A549 (cell line): ENCODE results near the gene NXPH2.

Experiments used
- CEBPB ChIP-seq, 2 experiments: fragments of >200 bp in 1 of 2; sonication (Bioruptor Twin) in 1 of 2; formaldehyde crosslinking in 1 of 2; IDR thresholded peaks; 2 replicates each; pipeline ENCODE4 v1.6.1; 2012 to 2016
- CHD2 ChIP-seq: fragments of 150-350 bp; IDR thresholded peaks from 2 replicates; pipeline ENCODE4 v1.6.1; 2014; ENCODE audit warnings: low read length; ENCODE audit not compliant: partially characterized antibody
- CTCF ChIP-seq: fragments of >200 bp; sonication (Bioruptor Twin); formaldehyde crosslinking; IDR thresholded peaks from 3 replicates; pipeline ENCODE4 v1.5.1; 2016
- ELK1 ChIP-seq: fragments of 150-350 bp; IDR thresholded peaks from 2 replicates; pipeline ENCODE4 v1.6.1; 2014; ENCODE audit warnings: low read depth, mild to moderate bottlenecking, low read length
- EP300 ChIP-seq, 2 experiments: fragments of >200 bp; sonication (Bioruptor Twin); formaldehyde crosslinking; IDR thresholded peaks; 2 replicates in 1 of 2; 3 replicates in 1 of 2; pipeline ENCODE4 v1.6.1; 2016 to 2017
- HDAC2 ChIP-seq: fragments of 200-600 bp; sonication (generic); IDR thresholded peaks from 2 replicates; pipeline ENCODE4 v1.6.1; 2016
- POLR2A ChIP-seq: IDR thresholded peaks from 2 replicates; pipeline ENCODE4 v1.6.1; 2012; ENCODE audit warnings: mild to moderate bottlenecking, low read length
- RCOR1 ChIP-seq: fragments of 150-350 bp; IDR thresholded peaks from 2 replicates; pipeline ENCODE4 v1.6.1; 2014; ENCODE audit warnings: antibody characterized with exemption, low read length, low read depth
- RFX5 ChIP-seq: fragments of 450-650 bp; IDR thresholded peaks from 2 replicates; pipeline ENCODE4 v1.7.1; 2014; ENCODE audit warnings: antibody characterized with exemption, mild to moderate bottlenecking, moderate library complexity
- RNF2 ChIP-seq: fragments of 200-600 bp; sonication (generic); IDR thresholded peaks from 2 replicates; pipeline ENCODE4 v1.6.1; 2016; ENCODE audit warnings: low read depth, mild to moderate bottlenecking, antibody characterized with exemption, moderate library complexity, borderline replicate concordance
- USF2 ChIP-seq: fragments of 450-650 bp; IDR thresholded peaks from 2 replicates; pipeline ENCODE4 v1.6.1; 2014; ENCODE audit warnings: antibody characterized with exemption

- no peak for TF ChIP-seq CTCF
- TF ChIP-seq RNF2, result no peak
- TF ChIP-seq RFX5, result no peak
- TF ChIP-seq HDAC2, result no peak
- TF ChIP-seq CHD2, result no peak
- no peak for TF ChIP-seq ELK1
- no peak for TF ChIP-seq USF2
- no peak for TF ChIP-seq POLR2A
- no peak for TF ChIP-seq CEBPB (IDR thresholded peaks at IDR 0.05)
- TF ChIP-seq RCOR1, result no peak
- TF ChIP-seq EP300 (IDR thresholded peaks at IDR 0.05), result no peak
These were observed 159.1 kb downstream of the NXPH2 start for GRCh38 chr2:138621139-138621538.
